Measurements from ENCODE around the gene ATG13. TPM values are rescaled to one million over a fixed set of nuclear protein-coding genes. Genes with fewer than 3 reads are reported as not detected.

The ATG13 gene
- total RNA-seq, 6 donors from 2014 or later: 54.9 to 122 (median 64.9) TPM

GRCh38 chr11:46680815-46681214 is 63.5 kb downstream of the ATG13 start:
- 95 to 97% methylated on average over 18 to 22 of the region's 22 CpGs for WGBS, 2 donors
- peak in 1 of 2 donors; percentile 48 for DNase-seq
- no peak for ATAC-seq (ENCODE audit: low FRiP score in 2 of 2)
- Histone ChIP-seq H3K27ac (no peak overlapping the region), H3K9me3 (no peaks in the 10 kb centered on the region), H3K4me3 (no peak overlapping the region), H3K36me3 (peaks cover 30 to 76% (median 55%) of the 10 kb centered on the region in 4 donors), H3K27me3 (no peaks in the 10 kb centered on the region), H3K4me1 (peaks cover 2 to 20% (median 14%) of the 10 kb centered on the region in 4 donors)
- TF ChIP-seq POLR2A (IDR thresholded peaks at IDR 0.05) (no peak), EP300 (IDR thresholded peaks at IDR 0.05) (no peak), POLR2AphosphoS5 (IDR thresholded peaks at IDR 0.05) (no peak)
- TF ChIP-seq, protein P1, sequence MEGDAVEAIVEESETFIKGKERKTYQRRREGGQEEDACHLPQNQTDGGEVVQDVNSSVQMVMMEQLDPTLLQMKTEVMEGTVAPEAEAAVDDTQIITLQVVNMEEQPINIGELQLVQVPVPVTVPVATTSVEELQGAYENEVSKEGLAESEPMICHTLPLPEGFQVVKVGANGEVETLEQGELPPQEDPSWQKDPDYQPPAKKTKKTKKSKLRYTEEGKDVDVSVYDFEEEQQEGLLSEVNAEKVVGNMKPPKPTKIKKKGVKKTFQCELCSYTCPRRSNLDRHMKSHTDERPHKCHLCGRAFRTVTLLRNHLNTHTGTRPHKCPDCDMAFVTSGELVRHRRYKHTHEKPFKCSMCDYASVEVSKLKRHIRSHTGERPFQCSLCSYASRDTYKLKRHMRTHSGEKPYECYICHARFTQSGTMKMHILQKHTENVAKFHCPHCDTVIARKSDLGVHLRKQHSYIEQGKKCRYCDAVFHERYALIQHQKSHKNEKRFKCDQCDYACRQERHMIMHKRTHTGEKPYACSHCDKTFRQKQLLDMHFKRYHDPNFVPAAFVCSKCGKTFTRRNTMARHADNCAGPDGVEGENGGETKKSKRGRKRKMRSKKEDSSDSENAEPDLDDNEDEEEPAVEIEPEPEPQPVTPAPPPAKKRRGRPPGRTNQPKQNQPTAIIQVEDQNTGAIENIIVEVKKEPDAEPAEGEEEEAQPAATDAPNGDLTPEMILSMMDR (IDR thresholded peaks at IDR 0.05): no peak

GRCh38 chr11:46681814-46682213 is 64.5 kb downstream of the ATG13 start:
- H3K4me3 ChIP-seq: no peak overlapping the region
- no peaks in the 10 kb centered on the region for H3K27me3 ChIP-seq
- peaks cover 30 to 83% (median 64%) of the 10 kb centered on the region in 4 donors for H3K36me3 ChIP-seq
- TF ChIP-seq POLR2A (IDR thresholded peaks at IDR 0.05) (no peak), EP300 (IDR thresholded peaks at IDR 0.05) (no peak)
- ATAC-seq (ENCODE audit: low FRiP score in 2 of 2) (no peak), DNase-seq (no peak)
- H3K9me3 ChIP-seq: no peaks in the 10 kb centered on the region
- 94 to 96% methylated on average over 3 to 11 of the region's 11 CpGs for WGBS, 2 donors
- H3K4me1 ChIP-seq: peaks cover 0 to 10% (median 6%) of the 10 kb centered on the region in 4 donors
- H3K27ac ChIP-seq: no peak overlapping the region

DNA sequence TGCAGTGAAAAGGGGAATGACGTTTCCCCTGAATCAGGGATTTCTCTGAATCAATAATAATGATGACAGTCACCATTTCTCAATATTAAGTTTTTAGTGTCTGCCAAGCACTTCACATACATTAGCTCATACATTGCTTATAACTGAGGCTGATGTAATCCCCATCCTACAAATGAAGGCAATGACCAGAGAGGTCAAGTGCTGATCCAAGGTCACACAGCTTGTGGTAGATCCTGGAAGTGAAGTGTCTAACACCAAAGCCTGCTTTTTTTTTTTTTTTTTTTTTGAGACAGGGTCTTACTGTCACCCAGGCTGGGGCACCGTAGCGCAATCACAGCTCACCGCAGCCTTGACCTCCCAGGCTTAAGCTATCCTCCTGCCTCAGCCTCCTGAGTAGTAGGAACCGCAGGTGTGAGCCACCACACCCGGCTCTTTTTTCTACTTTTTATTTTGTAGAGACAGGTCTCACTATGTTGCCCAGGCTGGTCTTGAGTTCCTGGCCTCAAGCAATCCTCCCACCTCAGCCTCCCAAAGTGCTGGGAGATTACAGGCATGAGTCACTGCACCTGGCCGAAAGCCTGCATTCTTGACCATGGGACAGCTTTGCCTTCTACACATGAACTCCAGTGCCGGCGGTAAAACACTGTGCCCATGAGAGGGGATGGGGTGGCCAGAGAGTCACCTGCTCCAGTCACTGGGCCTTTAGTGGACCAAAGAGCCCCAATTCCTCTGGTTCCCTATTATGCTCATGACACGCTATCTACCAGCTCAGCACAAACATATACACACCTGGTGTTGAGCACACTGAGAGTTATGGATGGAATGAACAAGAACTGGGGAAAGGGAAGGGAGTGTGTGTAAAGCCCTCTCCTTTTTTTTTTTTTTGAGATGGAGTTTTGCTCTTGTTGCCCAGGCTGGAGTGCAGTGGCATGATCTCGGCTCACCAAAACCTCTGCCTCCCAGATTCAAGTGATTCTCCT is 65.7 kb downstream of the ATG13 start:
- no peak for TF ChIP-seq POLR2AphosphoS5 (IDR thresholded peaks at IDR 0.05)
- TF ChIP-seq, protein P1 (IDR thresholded peaks at IDR 0.05): no peak
- TF ChIP-seq EP300 (IDR thresholded peaks at IDR 0.05): no peak
- no peak for TF ChIP-seq POLR2A (IDR thresholded peaks at IDR 0.05)
- Histone ChIP-seq H3K4me1 (peaks cover 0 to 10% (median 4%) of the 10 kb centered on the region in 4 donors), H3K4me3 (no peak overlapping the region), H3K36me3 (peaks cover 33 to 85% (median 71%) of the 10 kb centered on the region in 4 donors), H3K27me3 (no peaks in the 10 kb centered on the region), H3K9me3 (no peaks in the 10 kb centered on the region), H3K27ac (peak overlapping the region in 1 of 4 donors; percentile 21)
- ATAC-seq (ENCODE audit: low FRiP score in 2 of 2): no peak
- 97% methylated on average over 11 of the region's 11 CpGs for WGBS, 2 donors
- DNase-seq: no peak

- no peak overlapping the region for H3K4me3 ChIP-seq
- no peaks in the 10 kb centered on the region for H3K27me3 ChIP-seq
- no peaks in the 10 kb centered on the region for H3K9me3 ChIP-seq
- TF ChIP-seq, protein P1 (IDR thresholded peaks at IDR 0.05): no peak
- TF ChIP-seq POLR2A (IDR thresholded peaks at IDR 0.05): no peak
- no peak for TF ChIP-seq POLR2AphosphoS5 (IDR thresholded peaks at IDR 0.05)
- TF ChIP-seq EP300 (IDR thresholded peaks at IDR 0.05): no peak
- ATAC-seq (ENCODE audit: low FRiP score in 2 of 2) (no peak), DNase-seq (no peak)
- no peak overlapping the region for H3K27ac ChIP-seq
- H3K36me3 ChIP-seq: peaks cover 22 to 80% (median 61%) of the 10 kb centered on the region in 4 donors
- H3K4me1 ChIP-seq: peaks cover 0 to 12% (median 4%) of the 10 kb centered on the region in 4 donors
- WGBS, 2 donors: 75 to 77% methylated on average over 3 of the region's 3 CpGs
Observed at GRCh38 chr11:46684367-46684766, 67.0 kb downstream of the ATG13 start.
